Stimulated activated CD4-positive, alpha-beta T cell treated with anti-CD3 and anti-CD28 coated beads, TNF-alpha, amount 100 ng/mL, for 1 hour (primary cell): ENCODE measurements around the gene EYA4.

Experiments
- DNase-seq, 3 donors: peaks; one replicate each; pipeline ENCODE4 v3.0.0-alpha.2; 2020; ENCODE audit warnings: low read depth in 3 of 3, low spot score in 1 of 3

EYA4 gene

GRCh38 chr6:133435065-133435728, 194.0 kb downstream of the EYA4 start:
- no peak for DNase-seq

GRCh38 chr6:133436652-133437051, 195.5 kb downstream of the EYA4 start:
- DNase-seq, result no peak

GRCh38 chr6:133441491-133441890, 200.3 kb downstream of the EYA4 start:
- no peak for DNase-seq

GRCh38 chr6:133446789-133447188, 205.6 kb downstream of the EYA4 start:
- no peak for DNase-seq

GRCh38 chr6:133447924-133448323, 206.8 kb downstream of the EYA4 start:
- no peak for DNase-seq

- DNase-seq, result no peak
These were observed 215.3 kb downstream of the EYA4 start for GRCh38 chr6:133456439-133456838.

GRCh38 chr6:133456944-133457343, 215.8 kb downstream of the EYA4 start:
- DNase-seq, result no peak

- DNase-seq, result no peak
These were observed 218.9 kb downstream of the EYA4 start for GRCh38 chr6:133460101-133460500.

GRCh38 chr6:133463790-133464189, 222.6 kb downstream of the EYA4 start:
- DNase-seq, result no peak

GRCh38 chr6:133466680-133467079, 225.5 kb downstream of the EYA4 start:
- no peak for DNase-seq

- no peak for DNase-seq
These were observed 226.2 kb downstream of the EYA4 start for GRCh38 chr6:133467231-133467981.

- DNase-seq, result no peak
These were observed 226.8 kb downstream of the EYA4 start for GRCh38 chr6:133467982-133468380.

GRCh38 chr6:133468591-133468990, 227.4 kb downstream of the EYA4 start:
- DNase-seq, result no peak

GRCh38 chr6:133474516-133474915, 233.4 kb downstream of the EYA4 start:
- no peak for DNase-seq

GRCh38 chr6:133478673-133479072, 237.5 kb downstream of the EYA4 start:
- DNase-seq, result no peak

GRCh38 chr6:133487174-133487573, 246.0 kb downstream of the EYA4 start:
- DNase-seq, result no peak

- no peak for DNase-seq
These were observed 254.2 kb downstream of the EYA4 start for GRCh38 chr6:133495205-133495903.

GRCh38 chr6:133499662-133500061, 258.5 kb downstream of the EYA4 start:
- DNase-seq, result no peak

GRCh38 chr6:133501675-133502270, 260.6 kb downstream of the EYA4 start:
- DNase-seq, result no peak

- DNase-seq, result no peak
These were observed 261.5 kb downstream of the EYA4 start for GRCh38 chr6:133502441-133503335.

- DNase-seq, result no peak
These were observed 262.2 kb downstream of the EYA4 start for GRCh38 chr6:133503336-133503729.
